ENCODE data around the gene TGM2.

- TF ChIP-seq POLR2AphosphoS5 (IDR thresholded peaks at IDR 0.05; ENCODE audit: low read depth, low read length) (no peak), POLR2A (IDR thresholded peaks at IDR 0.05; ENCODE audit: low read depth, low read length) (no peak), TAF1 (IDR thresholded peaks at IDR 0.05; ENCODE audit: borderline replicate concordance, low read depth, low read length) (no peak)
Observed at GRCh38 chr20:38083338-38084048, 81.6 kb downstream of the TGM2 start.
